NCI-H187 treated with DMSO at 0.1 percent for 48 hours (cell line): ENCODE results near the gene IL12RB2.

Experiments used
- DNase-seq: peaks from one replicate; lab custom pipeline; 2025; lab: John Stamatoyannopoulos, UW

IL12RB2 gene

DNA sequence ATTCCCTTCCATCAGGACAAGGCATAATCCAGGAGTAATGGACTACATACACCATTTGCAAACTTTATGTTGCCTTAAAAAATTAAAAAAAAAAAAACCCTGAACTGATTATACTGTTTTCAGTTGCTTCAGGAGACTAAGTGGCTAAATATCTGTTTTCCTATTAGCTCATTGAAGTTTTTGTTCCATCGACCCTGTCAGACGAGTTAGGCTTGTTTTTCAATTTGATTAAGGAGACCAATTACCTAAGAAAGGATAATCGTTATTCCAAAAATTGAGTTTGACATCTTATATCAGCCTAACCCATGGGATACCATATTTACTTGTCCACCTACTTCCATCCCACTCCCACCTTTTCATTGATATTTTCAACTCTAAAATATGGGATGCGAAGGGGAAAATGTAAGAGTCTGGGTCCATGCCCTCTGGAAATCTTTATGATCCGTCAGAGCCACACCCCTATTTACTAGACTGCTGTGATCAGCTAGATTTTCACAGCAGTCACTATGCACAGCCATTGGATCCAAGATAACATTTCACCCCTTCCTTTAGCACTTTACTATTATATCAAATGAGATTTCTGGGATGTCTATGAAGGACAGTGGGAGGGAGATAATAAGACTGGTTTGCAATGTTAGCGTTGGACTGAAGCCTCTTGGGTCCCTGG is 41.0 kb downstream of the IL12RB2 start:
- DNase-seq, result no peak

DNA sequence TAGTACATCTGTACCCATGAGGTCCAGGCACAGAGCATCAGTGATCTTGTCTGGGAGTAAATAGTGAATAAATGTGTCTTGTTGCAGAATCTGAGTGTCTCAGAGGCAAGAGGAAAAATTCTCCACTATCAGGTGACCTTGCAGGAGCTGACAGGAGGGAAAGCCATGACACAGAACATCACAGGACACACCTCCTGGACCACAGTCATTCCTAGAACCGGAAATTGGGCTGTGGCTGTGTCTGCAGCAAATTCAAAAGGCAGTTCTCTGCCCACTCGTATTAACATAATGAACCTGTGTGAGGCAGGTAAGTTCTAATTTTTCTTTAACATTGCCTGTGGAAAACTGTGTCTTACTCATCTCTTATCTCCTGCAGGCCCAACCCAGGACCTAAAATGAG is 43.1 kb downstream of the IL12RB2 start:
- no peak for DNase-seq

DNA sequence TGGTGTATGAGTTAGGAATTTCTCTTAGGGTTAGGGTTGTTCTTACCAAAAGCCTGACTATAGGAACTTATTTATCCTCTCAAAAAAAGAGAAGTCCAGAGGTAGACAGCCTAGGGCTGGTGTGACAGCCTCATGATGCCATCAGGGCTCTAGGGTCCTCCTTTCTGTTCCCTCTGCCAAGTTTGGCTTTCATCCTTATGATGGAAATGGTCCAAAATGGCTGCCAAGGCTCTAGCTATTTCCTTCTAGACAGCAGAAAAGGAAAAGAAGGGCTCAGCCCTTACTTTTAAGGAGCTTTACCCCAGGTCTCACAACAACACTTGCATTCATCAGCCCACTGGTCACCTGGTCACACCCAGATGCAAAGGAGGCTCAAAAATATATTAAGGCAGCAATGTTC is 44.5 kb downstream of the IL12RB2 start:
- no peak for DNase-seq

DNA sequence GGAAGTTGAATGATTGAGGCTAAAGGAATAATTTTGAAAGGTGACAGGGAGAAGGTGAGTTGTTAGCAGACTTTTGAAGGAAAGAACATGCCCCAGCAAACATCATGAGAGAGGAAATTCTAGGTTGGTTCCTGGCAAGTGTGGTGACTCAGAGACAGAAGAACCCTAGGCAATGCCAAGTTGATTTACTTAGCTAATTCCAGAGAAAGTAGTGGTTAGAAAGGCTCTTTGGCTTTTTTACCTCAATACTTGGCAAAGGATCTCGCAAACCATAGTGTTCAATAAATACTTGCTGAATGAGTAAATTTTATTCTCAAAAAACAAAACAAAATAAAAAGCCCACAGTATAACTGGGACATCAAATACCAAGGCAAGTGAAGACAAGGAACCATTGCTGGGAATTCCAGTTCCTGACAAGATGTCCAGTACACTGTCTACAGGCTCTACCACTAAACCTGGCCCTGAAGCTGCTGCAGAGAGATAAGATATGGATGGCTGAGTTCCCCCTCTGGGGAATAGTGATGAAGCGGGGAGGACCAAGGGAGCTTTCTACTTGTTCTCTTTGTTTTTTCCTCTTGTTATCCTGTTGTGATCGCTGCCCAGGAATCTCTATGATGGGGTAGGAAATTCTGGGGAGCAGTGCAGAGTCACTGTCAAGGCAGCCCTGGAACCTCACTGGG is 48.2 kb downstream of the IL12RB2 start:
- no peak for DNase-seq

DNA sequence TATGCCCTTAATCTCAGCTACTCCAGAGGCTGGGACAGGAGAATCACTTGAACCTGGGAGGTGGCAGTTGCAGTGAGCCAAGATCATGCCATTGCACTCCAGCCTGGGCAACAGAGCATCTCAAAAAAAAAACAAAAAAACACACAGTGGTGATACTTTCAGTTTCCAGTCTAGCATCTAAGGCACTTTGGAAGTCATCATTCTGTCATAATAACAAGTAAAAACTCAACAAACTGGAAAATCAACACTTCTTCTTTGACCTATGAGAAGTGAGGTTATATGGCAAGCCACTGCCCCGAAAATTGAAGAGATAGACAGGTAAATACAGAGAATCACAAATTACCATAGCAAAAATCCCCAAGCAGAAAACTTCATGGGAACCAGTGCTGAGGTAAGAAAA is 51.9 kb downstream of the IL12RB2 start:
- DNase-seq, result no peak

DNA sequence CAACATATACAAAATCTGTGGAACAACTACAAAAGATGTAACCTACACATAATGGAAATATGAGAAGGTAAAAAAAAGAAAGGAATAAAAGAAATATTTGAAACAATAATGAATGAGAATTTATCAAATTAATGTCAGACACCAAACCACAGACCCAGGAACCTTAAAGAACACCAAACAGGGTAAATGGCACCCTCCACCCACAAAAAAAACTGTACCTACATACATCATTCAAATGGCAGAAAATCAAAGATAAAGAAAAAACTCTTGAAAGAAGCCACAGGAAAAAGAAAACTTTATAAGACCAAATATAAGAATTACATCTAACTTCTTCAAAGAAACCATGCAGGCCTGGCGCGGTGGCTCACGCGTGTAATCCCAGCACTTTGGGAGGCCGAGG is 54.0 kb downstream of the IL12RB2 start:
- no peak for DNase-seq

DNA sequence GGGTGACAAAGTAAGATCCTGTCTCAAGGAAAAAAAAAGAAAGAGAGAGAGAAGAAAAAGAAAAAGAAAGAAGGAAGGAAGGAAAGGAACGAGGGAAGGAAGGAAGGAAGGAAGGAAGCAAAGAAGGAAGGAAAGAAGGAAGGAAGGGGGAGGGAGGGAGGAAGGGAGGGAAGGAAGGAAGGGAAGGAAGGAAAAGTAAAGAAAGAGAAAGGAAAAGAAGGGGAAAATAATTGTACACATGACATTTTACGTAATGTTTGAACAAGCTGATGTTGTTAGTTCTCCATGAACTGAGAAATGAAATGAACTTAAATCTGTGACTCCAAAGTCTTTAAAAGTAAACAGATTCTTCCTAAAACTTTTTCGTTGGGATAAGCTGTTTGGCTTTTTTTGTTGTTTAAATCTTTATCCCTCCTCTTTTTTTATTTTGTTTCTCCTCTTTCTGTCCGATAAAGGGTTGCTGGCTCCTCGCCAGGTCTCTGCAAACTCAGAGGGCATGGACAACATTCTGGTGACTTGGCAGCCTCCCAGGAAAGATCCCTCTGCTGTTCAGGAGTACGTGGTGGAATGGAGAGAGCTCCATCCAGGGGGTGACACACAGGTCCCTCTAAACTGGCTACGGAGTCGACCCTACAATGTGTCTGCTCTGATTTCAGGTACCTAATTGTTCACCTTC is 59.8 kb downstream of the IL12RB2 start:
- DNase-seq, result no peak

DNA sequence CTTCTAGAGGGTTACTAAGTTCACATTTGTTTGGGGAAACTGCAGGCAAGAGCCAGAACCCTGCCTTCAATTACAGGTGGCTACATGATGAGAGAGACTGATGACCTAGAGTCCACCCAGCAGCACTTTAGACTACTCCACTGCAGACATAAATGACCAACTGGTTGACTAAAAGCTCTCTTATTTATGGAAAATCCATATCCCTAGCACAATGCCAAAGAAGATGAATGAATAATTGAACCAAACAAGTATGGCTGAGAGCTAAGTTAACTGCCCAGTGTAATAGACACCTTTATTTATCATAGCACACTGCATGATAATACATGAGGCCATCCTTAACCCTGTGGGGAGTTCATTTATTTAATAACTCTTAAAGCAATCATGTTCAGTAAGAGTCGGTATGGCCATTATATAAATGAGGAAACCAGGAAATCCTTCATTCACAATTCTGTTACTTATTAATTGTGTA is 60.4 kb downstream of the IL12RB2 start:
- no peak for DNase-seq

DNA sequence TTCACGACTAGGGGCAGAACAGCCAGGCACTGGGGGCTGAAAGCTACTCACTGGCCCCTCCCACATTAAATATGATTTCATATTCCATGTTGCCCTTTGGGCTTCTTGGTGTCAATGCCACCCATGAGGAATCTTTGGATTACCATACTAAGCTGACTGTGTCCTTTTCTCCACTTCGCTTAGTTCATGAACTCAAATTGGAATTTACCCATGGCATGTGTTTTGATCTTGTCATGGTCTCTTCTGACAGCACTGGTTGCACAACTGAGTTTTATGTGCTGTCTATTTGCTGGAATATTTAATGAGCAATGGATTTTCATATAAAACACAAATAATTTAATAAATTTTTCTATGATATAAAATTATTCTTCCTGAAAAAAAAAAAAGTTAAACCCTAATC is 63.4 kb downstream of the IL12RB2 start:
- no peak for DNase-seq

DNA sequence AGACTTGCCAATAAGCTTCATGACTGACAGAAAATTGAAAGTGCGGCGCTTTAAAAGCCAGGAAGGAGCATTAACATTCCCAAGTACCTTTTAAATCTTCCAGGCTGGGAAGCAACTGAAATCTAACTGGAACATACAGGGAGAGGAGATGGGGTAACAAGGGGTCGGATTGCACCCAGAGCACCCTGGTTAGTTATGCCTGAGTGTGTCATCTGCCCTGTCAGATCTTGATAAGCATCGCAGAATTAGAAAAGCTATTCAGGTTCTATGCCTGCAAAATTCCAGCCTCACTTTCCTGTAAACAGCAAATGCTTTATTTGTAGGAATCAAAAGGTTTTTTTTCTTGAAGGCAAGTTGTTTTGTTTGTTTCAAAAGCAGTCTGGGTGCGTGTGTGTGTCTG is 64.0 kb downstream of the IL12RB2 start:
- no peak for DNase-seq

DNA sequence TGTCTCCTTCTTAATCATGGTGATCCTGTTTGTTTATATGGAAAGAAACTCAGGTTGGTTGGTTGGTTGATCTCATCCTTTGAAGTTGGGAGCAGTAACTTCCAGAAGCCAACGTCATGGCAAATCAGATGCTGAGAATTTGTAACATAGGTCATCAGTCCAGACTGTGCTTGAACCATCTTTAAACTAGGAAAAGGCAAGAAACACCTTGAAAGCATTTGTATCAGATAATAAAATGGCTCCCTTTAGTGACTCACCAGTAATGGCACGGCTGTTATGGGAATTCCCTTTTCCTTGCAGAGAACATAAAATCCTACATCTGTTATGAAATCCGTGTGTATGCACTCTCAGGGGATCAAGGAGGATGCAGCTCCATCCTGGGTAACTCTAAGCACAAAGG is 64.5 kb downstream of the IL12RB2 start:
- DNase-seq, result no peak

DNA sequence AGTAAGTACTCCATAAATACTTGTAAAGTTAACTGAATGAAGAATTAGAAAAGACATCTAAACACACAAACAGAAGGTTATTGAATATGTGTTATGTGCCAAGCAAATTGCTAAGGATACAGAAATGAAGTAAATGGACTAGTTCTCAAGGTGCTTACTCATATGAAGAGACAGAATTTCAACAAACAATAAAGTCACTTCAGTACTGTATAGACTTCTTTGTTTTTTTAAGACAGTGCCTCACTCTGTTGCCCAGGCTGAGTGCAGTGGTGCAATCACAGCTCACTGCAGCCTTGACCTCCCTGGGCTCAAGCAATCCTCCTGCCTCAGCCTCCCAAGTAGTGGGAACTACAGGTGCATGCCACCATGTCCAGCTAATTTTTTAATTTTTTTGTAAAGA is 65.2 kb downstream of the IL12RB2 start:
- DNase-seq, result no peak

DNA sequence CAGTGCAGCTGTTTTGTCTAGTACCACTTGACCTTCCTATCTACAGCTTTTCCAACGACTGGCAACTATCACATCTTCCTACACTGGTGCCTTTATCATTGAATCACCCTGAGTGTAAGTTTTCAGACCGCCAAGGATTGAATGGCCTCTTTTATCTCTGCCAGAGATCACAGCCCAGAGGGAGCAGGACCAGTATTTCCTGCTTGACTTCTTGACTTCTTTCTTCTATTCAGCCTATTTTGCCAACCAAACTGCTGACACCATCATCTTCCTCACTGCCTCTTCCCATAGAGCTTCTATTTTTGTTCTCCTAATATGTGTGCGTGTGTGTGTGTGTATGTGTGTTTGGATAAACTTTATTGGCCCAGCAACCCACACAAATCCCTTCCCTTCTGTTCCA is 68.7 kb downstream of the IL12RB2 start:
- DNase-seq, result no peak

DNA sequence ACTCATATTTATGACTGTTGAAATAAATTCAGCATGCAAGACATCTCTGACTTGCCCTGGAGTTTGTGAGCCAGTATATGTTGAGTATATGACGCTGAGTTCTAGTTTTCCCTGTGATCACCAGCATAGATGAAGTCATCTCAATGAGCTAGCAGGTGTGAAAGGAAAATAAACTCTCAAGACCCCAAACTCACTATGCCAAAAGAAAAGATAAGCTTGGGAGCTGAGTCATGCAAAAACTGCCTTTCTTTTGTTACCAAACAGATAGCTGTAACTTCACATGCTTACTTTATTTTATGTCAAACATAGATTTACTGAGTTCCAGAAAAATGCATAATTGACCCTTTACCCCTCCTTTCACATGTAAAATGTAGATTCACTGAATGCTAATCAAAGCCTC is 69.6 kb downstream of the IL12RB2 start:
- no peak for DNase-seq

DNA sequence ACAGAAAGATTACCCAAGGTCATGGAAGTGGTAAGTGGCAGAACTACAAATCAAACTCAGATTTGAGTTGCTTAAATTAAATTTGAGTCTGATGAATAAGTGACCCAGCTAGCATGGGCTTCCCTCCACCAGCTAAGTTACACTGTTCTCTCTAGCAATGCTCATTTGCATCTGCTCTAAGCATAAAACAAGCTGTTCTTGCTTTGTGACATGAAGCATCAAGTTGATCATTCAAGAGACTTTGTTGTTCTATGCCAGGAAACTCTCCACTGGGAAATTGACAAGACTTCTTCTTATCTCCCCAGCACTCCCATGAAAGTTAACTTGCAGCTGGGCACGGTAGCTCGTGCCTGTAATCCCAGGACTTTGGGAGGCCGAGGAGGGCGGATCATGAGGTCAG is 73.5 kb downstream of the IL12RB2 start:
- DNase-seq, result no peak

DNA sequence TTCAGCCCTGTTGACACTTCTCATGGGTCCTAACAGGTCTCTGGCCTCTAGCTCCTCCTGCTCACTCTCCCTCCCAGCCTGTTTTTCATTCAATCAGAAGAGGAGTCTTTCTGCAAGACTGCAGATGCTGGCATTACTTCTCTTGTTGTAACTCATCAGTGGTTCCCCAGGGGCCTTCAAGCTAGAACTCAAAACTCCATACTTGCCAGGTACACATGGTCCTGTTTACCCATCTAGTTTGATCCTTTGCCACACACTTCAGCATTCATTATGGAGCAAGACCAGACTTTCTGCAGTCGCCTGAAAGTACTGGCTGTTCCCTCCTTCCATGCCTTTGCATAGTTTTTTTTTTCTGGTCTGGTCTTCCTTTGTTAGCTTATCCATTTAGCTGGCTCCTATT is 74.6 kb downstream of the IL12RB2 start:
- no peak for DNase-seq

DNA sequence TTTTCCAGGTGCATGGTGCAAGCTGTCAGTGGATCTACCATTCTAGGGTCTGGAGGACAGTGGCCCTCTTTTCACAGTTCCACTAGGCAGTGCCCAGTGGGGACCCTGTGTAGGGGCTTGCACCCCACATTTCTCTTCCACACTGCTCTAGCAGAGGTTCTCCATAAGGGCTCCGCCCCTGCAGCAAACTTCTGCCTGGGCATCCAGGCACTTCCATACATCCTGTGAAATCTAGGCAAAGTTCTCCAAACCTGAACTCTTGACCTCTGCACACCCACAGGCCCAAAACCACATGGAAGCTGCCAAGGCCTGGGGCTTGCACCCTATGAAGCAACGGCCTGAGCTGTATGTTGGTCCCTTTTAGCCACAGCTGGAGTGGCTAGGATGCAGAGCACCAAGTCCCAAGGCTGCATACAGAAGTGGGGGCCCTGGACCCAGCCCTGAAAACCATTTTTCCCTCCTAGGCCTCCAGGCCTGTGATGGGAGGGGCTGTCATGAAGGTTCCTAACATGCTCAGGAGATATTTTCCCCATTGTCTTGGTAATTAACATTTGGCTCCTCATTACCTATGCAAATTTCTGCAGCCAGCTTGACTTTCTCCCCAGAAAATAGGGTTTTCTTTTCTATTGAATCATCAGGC is 76.4 kb downstream of the IL12RB2 start:
- no peak for DNase-seq

DNA sequence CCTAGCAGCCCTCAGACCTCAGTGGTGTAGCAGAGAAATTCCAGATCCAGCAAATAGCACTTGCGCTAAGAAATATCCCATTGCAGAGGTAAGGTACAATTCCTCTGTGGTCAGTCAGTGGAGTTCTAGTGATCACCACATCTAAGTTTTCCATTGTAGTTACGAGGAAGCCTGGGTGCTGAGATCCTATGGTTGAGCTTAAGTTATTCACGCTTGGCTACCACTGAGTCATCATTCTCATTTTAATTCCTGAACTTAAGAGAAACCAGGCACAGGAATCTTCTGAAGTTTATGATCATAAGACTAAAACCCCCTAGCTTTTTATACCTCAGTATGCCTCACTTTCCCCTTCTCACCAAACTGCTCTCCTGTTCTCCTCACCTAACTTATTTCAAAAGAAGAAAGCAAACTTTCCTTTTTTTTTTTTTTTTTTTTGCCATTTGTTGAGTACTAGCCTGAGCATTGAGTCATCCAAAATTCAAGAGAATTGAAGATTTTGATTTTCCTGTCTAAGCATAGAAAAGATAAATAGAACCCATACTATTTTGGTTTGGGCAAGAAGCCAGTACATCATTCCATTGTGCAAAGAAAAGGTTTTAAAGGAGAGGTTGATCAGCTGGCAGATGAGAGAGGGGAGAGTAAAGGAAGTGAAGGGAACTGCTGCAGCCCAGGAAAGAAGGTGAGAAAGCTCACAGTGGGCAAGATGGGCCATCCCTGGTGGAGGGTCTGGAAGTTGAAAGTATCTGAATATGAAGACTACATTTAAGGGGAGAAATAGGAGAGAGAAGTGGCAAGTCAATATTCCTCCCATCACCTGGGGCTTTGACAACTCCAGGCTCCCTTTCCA is 82.6 kb downstream of the IL12RB2 start:
- DNase-seq, result no peak

DNA sequence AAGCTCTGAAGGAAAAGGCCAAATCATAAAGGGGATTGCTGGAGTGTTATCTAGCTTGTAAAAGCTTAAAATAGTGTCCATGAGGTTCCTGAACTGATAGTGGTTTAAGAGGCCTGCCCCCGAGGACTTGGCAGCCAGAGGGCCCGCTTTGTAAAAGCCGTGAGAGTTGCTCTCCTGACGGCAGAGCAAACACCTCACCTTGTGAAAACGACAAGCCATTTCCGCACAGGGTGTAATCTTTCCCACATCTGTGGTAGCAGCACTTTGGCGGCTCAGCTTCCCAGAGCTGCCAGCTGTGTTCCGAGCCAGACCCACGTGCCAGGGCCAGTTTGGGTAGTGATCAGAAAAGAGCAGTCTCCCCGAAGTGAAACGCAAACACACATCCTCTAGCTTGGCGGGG is 85.6 kb downstream of the IL12RB2 start:
- no peak for DNase-seq

DNA sequence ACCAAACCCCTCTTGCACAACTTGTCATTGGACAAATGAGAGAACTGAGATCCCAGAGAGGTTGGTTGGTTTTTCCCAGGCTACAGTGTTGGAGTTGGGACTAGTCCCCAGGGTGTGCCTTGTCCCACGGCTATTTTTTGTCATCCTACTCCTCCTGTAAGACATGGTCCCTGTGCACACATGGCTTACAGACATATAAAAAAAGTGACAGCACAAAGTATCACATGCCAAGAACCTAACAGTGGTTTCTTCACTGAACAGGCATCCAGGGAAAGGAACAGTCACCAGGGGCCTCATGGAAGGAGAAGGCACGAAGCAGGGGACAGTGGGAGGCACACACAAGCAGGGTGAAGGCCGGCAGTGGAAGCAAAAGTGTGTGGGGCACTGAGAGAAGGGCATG is 86.1 kb downstream of the IL12RB2 start:
- no peak for DNase-seq

DNA sequence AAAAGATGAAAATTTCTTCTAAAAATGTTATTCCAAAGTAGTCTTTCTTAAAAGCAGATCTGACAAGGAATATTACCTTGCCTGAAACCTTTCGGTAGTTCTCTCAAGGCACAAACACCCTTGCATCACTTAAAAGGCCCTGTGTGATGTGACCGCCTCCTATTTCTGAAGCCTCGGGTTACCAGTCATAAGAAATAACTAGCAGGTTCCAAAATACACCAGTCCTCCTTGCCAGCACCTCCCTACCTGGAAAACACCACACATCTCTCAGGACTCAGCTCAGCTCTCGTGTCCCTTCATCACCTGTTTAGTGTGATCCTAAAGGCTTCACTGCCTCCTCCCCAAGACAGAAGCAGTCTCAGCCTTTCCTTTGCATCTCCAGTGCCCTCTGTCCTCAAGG is 86.9 kb downstream of the IL12RB2 start:
- no peak for DNase-seq
